GM19438 (cell line): ENCODE measurements around the gene IGFBPL1.
"Not testable (repeated sequence)": the region's sequence is repeated elsewhere in the genome, so short reads cannot be mapped to it uniquely, and the experiment has no call there.

Source experiments
- ATAC-seq: cut with Tn5 transposase; IDR thresholded peaks from one replicate; pipeline ENCODE4 v1.9.1; 2021; ENCODE audit warnings: low read depth; ENCODE audit not compliant: unreplicated experiment

The IGFBPL1 gene

GRCh38 chr9:38380872-38381534 lies 43.3 kb downstream of the IGFBPL1 start:
- ATAC-seq: no peak

GRCh38 chr9:38380230-38380871 lies 43.9 kb downstream of the IGFBPL1 start:
- ATAC-seq: no peak

- not testable (repeated sequence) for ATAC-seq
Observed at GRCh38 chr9:38377336-38378083, 46.7 kb downstream of the IGFBPL1 start.

GRCh38 chr9:38376021-38376670 lies 48.1 kb downstream of the IGFBPL1 start:
- no peak for ATAC-seq

GRCh38 chr9:38375572-38375963 lies 48.7 kb downstream of the IGFBPL1 start:
- ATAC-seq: no peak

GRCh38 chr9:38374847-38375571 lies 49.2 kb downstream of the IGFBPL1 start:
- ATAC-seq: no peak

GRCh38 chr9:38373679-38374078 lies 50.6 kb downstream of the IGFBPL1 start:
- no peak for ATAC-seq

GRCh38 chr9:38372762-38373619 lies 51.3 kb downstream of the IGFBPL1 start:
- ATAC-seq: no peak

GRCh38 chr9:38371495-38371894 lies 52.8 kb downstream of the IGFBPL1 start:
- no peak for ATAC-seq

GRCh38 chr9:38370176-38370575 lies 54.1 kb downstream of the IGFBPL1 start:
- ATAC-seq: no peak

- no peak for ATAC-seq
Observed at GRCh38 chr9:38368731-38369130, 55.5 kb downstream of the IGFBPL1 start.

- no peak for ATAC-seq
Observed at GRCh38 chr9:38367898-38368297, 56.4 kb downstream of the IGFBPL1 start.

- ATAC-seq: no peak
Observed at GRCh38 chr9:38363589-38363925, 60.7 kb downstream of the IGFBPL1 start.

GRCh38 chr9:38362852-38363588 lies 61.2 kb downstream of the IGFBPL1 start:
- no peak for ATAC-seq

GRCh38 chr9:38361473-38361850 lies 62.8 kb downstream of the IGFBPL1 start:
- ATAC-seq: no peak

GRCh38 chr9:38360839-38361472 lies 63.3 kb downstream of the IGFBPL1 start:
- no peak for ATAC-seq

- ATAC-seq: no peak
Observed at GRCh38 chr9:38359689-38360385, 64.4 kb downstream of the IGFBPL1 start.

- no peak for ATAC-seq
Observed at GRCh38 chr9:38359297-38359653, 65.0 kb downstream of the IGFBPL1 start.
